Measurements from ENCODE around the gene DIAPH3. TPM values are rescaled to one million over a fixed set of nuclear protein-coding genes. Genes with fewer than 3 reads are reported as not detected.

DIAPH3 gene
- total RNA-seq, 1 donor from 2014 or later, result 0.32 TPM

GRCh38 chr13:59880468-59880867 lies 283.3 kb downstream of the DIAPH3 start:
- Histone ChIP-seq H3K4me3 (no peak overlapping the region), H3K27me3 (no peaks in the 10 kb centered on the region), H3K9me3 (no peaks in the 10 kb centered on the region), H3K4me1 (no peaks in the 10 kb centered on the region), H3K27ac (no peak overlapping the region), H3K36me3 (no peaks in the 10 kb centered on the region)
- intact Hi-C loops (cut with DNase I), result no loop called here
- DNase-seq (ENCODE audit: low spot score in 2 of 2), result no peak
- TF ChIP-seq CTCF (IDR thresholded peaks at IDR 0.05), result no peak

GRCh38 chr13:59879281-59879680 lies 284.4 kb downstream of the DIAPH3 start:
- Histone ChIP-seq H3K36me3 (no peaks in the 10 kb centered on the region), H3K27ac (no peak overlapping the region), H3K4me1 (no peaks in the 10 kb centered on the region), H3K4me3 (no peak overlapping the region), H3K27me3 (no peaks in the 10 kb centered on the region), H3K9me3 (no peaks in the 10 kb centered on the region)
- no peak for TF ChIP-seq CTCF (IDR thresholded peaks at IDR 0.05)
- intact Hi-C loops (cut with DNase I), result no loop called here
- DNase-seq (ENCODE audit: low spot score in 2 of 2), result no peak

GRCh38 chr13:59877933-59878332 lies 285.8 kb downstream of the DIAPH3 start:
- TF ChIP-seq CTCF (IDR thresholded peaks at IDR 0.05), result no peak
- Histone ChIP-seq H3K4me3 (no peak overlapping the region), H3K27me3 (no peaks in the 10 kb centered on the region), H3K9me3 (no peaks in the 10 kb centered on the region), H3K4me1 (no peaks in the 10 kb centered on the region), H3K27ac (no peak overlapping the region), H3K36me3 (no peaks in the 10 kb centered on the region)
- DNase-seq (ENCODE audit: low spot score in 2 of 2), result no peak
- intact Hi-C loops (cut with DNase I), result no loop called here

- H3K4me3 ChIP-seq, result no peak overlapping the region
These were observed 288.8 kb downstream of the DIAPH3 start for GRCh38 chr13:59874973-59875372.

GRCh38 chr13:59873856-59874255 lies 289.9 kb downstream of the DIAPH3 start:
- Histone ChIP-seq H3K36me3 (no peaks in the 10 kb centered on the region), H3K4me1 (no peaks in the 10 kb centered on the region), H3K4me3 (no peak overlapping the region), H3K9me3 (no peaks in the 10 kb centered on the region), H3K27me3 (no peaks in the 10 kb centered on the region), H3K27ac (peak overlapping the region in 1 of 2 donors; percentile 36)
- no peak for DNase-seq (ENCODE audit: low spot score in 2 of 2)
- intact Hi-C loops (cut with DNase I), result no loop called here
- TF ChIP-seq CTCF (IDR thresholded peaks at IDR 0.05), result no peak

More at GRCh38 chr13:59874973-59875372, 288.8 kb downstream of the DIAPH3 start:
- intact Hi-C loops (cut with DNase I), result no loop called here
- Histone ChIP-seq H3K36me3 (no peaks in the 10 kb centered on the region), H3K4me1 (no peaks in the 10 kb centered on the region), H3K9me3 (no peaks in the 10 kb centered on the region), H3K27ac (no peak overlapping the region), H3K27me3 (no peaks in the 10 kb centered on the region)
- no peak for DNase-seq (ENCODE audit: low spot score in 2 of 2)
- no peak for TF ChIP-seq CTCF (IDR thresholded peaks at IDR 0.05)

- Histone ChIP-seq H3K4me1 (no peaks in the 10 kb centered on the region), H3K4me3 (peak overlapping the region in 1 of 2 donors; percentile 18), H3K9me3 (no peaks in the 10 kb centered on the region), H3K36me3 (no peaks in the 10 kb centered on the region), H3K27ac (peak overlapping the region in 1 of 2 donors; percentile 36), H3K27me3 (no peaks in the 10 kb centered on the region)
- no peak for TF ChIP-seq CTCF (IDR thresholded peaks at IDR 0.05)
- no peak for DNase-seq (ENCODE audit: low spot score in 2 of 2)
- intact Hi-C loops (cut with DNase I), result no loop called here
These were observed 290.4 kb downstream of the DIAPH3 start for GRCh38 chr13:59873309-59873708.
